Tibial artery (tissue), 4 donors: ENCODE results near the gene PRCD.
"Not testable (repeated sequence)": the region's sequence is repeated elsewhere in the genome, so short reads cannot be mapped to it uniquely, and the experiment has no call there.

Source experiments
- DNase-seq, 2 donors: peaks; one replicate each; pipeline ENCODE4 v3.0.0-alpha.2; 2019
- H3K27ac ChIP-seq, 2 donors: fragments of 200-600 bp; sonication (generic) in 1 of 2; 1 replicate in 1 of 2; 2 replicates in 1 of 2; pipeline ENCODE4 v1.5.1; 2018 to 2019; ENCODE audit warnings: mild to moderate bottlenecking in 1 of 2
- H3K27me3 ChIP-seq, 2 donors: fragments of 200-600 bp; sonication (generic) in 1 of 2; one replicate each; pipeline versions ENCODE4 v1.5.1 to v1.6.0; 2016 to 2019
- H3K36me3 ChIP-seq, 3 donors: fragments of 200-600 bp; sonication (generic) in 2 of 3; one replicate each; pipeline ENCODE4 v1.5.1; 2016 to 2019; ENCODE audit warnings: mild to moderate bottlenecking in 2 of 3
- H3K4me1 ChIP-seq, 4 donors: fragments of 200-600 bp; sonication (generic) in 2 of 4; 1 replicate in 3 of 4; 2 replicates in 1 of 4; pipeline ENCODE4 v1.5.1; 2016 to 2019
- H3K4me3 ChIP-seq, 2 donors: fragments of 200-600 bp; sonication (generic) in 1 of 2; 1 replicate in 1 of 2; 2 replicates in 1 of 2; pipeline ENCODE4 v1.5.1; 2018 to 2019; ENCODE audit warnings: mild to moderate bottlenecking in 2 of 2
- H3K9me3 ChIP-seq, 3 donors: fragments of 200-600 bp; sonication (generic) in 1 of 3; one replicate each; pipeline ENCODE4 v1.5.1; 2016 to 2019
- CTCF ChIP-seq, 2 experiments: fragments of 200-600 bp in 1 of 2; fragments of 450-650 bp in 1 of 2; IDR thresholded peaks; one replicate each; pipeline ENCODE4 v1.5.1; 2017 to 2019; ENCODE audit warnings: antibody characterized with exemption in 2 of 2, mild to moderate bottlenecking in 1 of 2, moderate library complexity in 1 of 2
- intact Hi-C: fragments of 100-400 bp; cut with DNase I; formaldehyde crosslinking; loops from one replicate; pipeline ENCODE4 v1.15.0; 2023; ENCODE audit warnings: low total_unique reads

PRCD gene

GRCh38 chr17:76532072-76532651 lies 7.7 kb upstream of the PRCD start:
- Histone ChIP-seq H3K9me3 (no peaks in the 10 kb centered on the region), H3K4me1 (peaks cover 0 to 43% (median 41%) of the 10 kb centered on the region in 4 donors), H3K36me3 (no peaks in the 10 kb centered on the region), H3K27me3 (peaks cover 0 to 24% of the 10 kb centered on the region in 2 donors), H3K27ac (no peak overlapping the region), H3K4me3 (no peak overlapping the region)
- TF ChIP-seq CTCF (IDR thresholded peaks at IDR 0.05), result no peak
- intact Hi-C loops, result no loop called here
- no peak for DNase-seq

- H3K27ac ChIP-seq, H3K36me3 ChIP-seq, DNase-seq, H3K9me3 ChIP-seq, H3K4me3 ChIP-seq, intact Hi-C loops: not testable (repeated sequence)
- Histone ChIP-seq H3K27me3 (peaks cover 0 to 38% of the 10 kb centered on the region in 2 donors), H3K4me1 (peaks cover 0 to 45% (median 37%) of the 10 kb centered on the region in 4 donors)
These were observed 6.0 kb upstream of the PRCD start for GRCh38 chr17:76533640-76534359.

GRCh38 chr17:76534831-76535732 lies 4.8 kb upstream of the PRCD start:
- Histone ChIP-seq H3K9me3 (no peaks in the 10 kb centered on the region), H3K4me3 (no peak overlapping the region), H3K27ac (no peak overlapping the region), H3K27me3 (peaks cover 0 to 50% of the 10 kb centered on the region in 2 donors), H3K4me1 (peaks cover 0 to 32% (median 27%) of the 10 kb centered on the region in 4 donors), H3K36me3 (no peaks in the 10 kb centered on the region)
- DNase-seq, result no peak
- intact Hi-C loops, result no loop called here
- TF ChIP-seq CTCF (IDR thresholded peaks at IDR 0.05), result no peak

GRCh38 chr17:76535788-76536510 lies 3.9 kb upstream of the PRCD start:
- Histone ChIP-seq H3K27ac (no peak overlapping the region), H3K4me1 (peaks cover 0 to 30% (median 22%) of the 10 kb centered on the region in 4 donors), H3K4me3 (no peak overlapping the region), H3K27me3 (peaks cover 0 to 50% of the 10 kb centered on the region in 2 donors), H3K9me3 (no peaks in the 10 kb centered on the region), H3K36me3 (no peaks in the 10 kb centered on the region)
- intact Hi-C loops, result no loop called here
- no peak for DNase-seq
- no peak for TF ChIP-seq CTCF (IDR thresholded peaks at IDR 0.05)

GRCh38 chr17:76536511-76537287 lies 3.1 kb upstream of the PRCD start:
- peak overlapping the region; percentile 30 to 46 for H3K4me3 ChIP-seq
- peaks cover 0 to 30% (median 21%) of the 10 kb centered on the region in 4 donors for H3K4me1 ChIP-seq
- intact Hi-C loops, result no loop called here
- no peaks in the 10 kb centered on the region for H3K9me3 ChIP-seq
- TF ChIP-seq CTCF (IDR thresholded peaks at IDR 0.05), result no peak
- no peaks in the 10 kb centered on the region for H3K36me3 ChIP-seq
- peaks cover 0 to 50% of the 10 kb centered on the region in 2 donors for H3K27me3 ChIP-seq
- peak overlapping the region; percentile 37 to 59 for H3K27ac ChIP-seq
- no peak for DNase-seq
